Thyroid gland (tissue), 4 donors: ENCODE measurements around the gene LRFN3. TPM values are rescaled to one million over a fixed set of nuclear protein-coding genes. Genes with fewer than 3 reads are reported as not detected.

Source experiments
- DNase-seq, 2 donors: peaks; one replicate each; pipeline ENCODE4 v3.0.0-alpha.2; 2019
- H3K27ac ChIP-seq, 3 donors: fragments of 200-600 bp; sonication (generic); 1 replicate in 2 of 3; 2 replicates in 1 of 3; pipeline ENCODE4 v1.5.1; 2016 to 2019; ENCODE audit warnings: mild to moderate bottlenecking in 1 of 3, moderate library complexity in 1 of 3
- H3K27me3 ChIP-seq: fragments of 200-600 bp; sonication (generic); one replicate; pipeline ENCODE4 v1.5.1; 2019
- H3K36me3 ChIP-seq, 2 donors: fragments of 200-600 bp; sonication (generic); one replicate each; pipeline ENCODE4 v1.5.1; 2016 to 2019
- H3K4me1 ChIP-seq, 2 donors: fragments of 200-600 bp; sonication (generic); one replicate each; pipeline ENCODE4 v1.5.1; 2017 to 2019
- H3K4me3 ChIP-seq, 3 donors: fragments of 200-600 bp; sonication (generic); replicated peaks in 1 of 3; 1 replicate in 2 of 3; 2 replicates in 1 of 3; pipeline ENCODE4 v1.5.1; 2016; ENCODE audit warnings: mild to moderate bottlenecking in 1 of 3
- H3K9me3 ChIP-seq: fragments of 200-600 bp; sonication (generic); one replicate; pipeline ENCODE4 v1.5.1; 2017
- CTCF ChIP-seq, 6 experiments: fragments of 200-600 bp in 3 of 6; fragments of 450-650 bp in 3 of 6; sonication (generic) in 3 of 6; IDR thresholded peaks; one replicate each; pipeline ENCODE4 v1.5.1; 2016 to 2019; ENCODE audit warnings: antibody characterized with exemption in 6 of 6, mild to moderate bottlenecking in 2 of 6, inconsistent platforms in 1 of 6, moderate library complexity in 1 of 6
- POLR2A ChIP-seq, 2 donors: fragments of 450-650 bp; IDR thresholded peaks; one replicate each; pipeline ENCODE4 v1.6.1; 2017; ENCODE audit warnings: antibody characterized with exemption in 2 of 2, mild to moderate bottlenecking in 2 of 2, moderate library complexity in 1 of 2
- WGBS, 2 donors: methylation state at CpG; one replicate each; pipeline ENCODE4 v1.1.5; 2017; 5-methylcytosine and 5-hydroxymethylcytosine counted together
- intact Hi-C: fragments of 100-400 bp; cut with DNase I; formaldehyde crosslinking; loops from one replicate; pipeline ENCODE4 v1.15.1; 2023
- total RNA-seq, 4 donors: library from RNA; depleted of rRNA; stranded (reverse); fragments of >200 nt; gene quantifications; one replicate each; pipeline ENCODE4 v1.2.3, GENCODE V29; 2016

The LRFN3 gene
- total RNA-seq, 4 donors from 2014 or later: 7.1 to 15.5 (median 11.1) TPM

GRCh38 chr19:35959968-35960320 is 23.8 kb downstream of the LRFN3 start:
- 34 to 41% methylated on average over 18 of the region's 20 CpGs for WGBS, 2 donors
- no peaks in the 10 kb centered on the region for H3K36me3 ChIP-seq
- intact Hi-C loops: no loop called here
- H3K9me3 ChIP-seq: no peaks in the 10 kb centered on the region
- no peak overlapping the region for H3K4me3 ChIP-seq
- TF ChIP-seq CTCF (IDR thresholded peaks at IDR 0.05) (no peak), POLR2A (IDR thresholded peaks at IDR 0.05) (no peak)
- peaks cover 0 to 9% of the 10 kb centered on the region in 2 donors for H3K4me1 ChIP-seq
- H3K27me3 ChIP-seq: peaks cover 7% of the 10 kb centered on the region
- H3K27ac ChIP-seq: no peak overlapping the region
- no peak for DNase-seq

- TF ChIP-seq POLR2A (IDR thresholded peaks at IDR 0.05) (no peak), CTCF (IDR thresholded peaks at IDR 0.05) (no peak)
- peaks cover 0 to 9% of the 10 kb centered on the region in 2 donors for H3K4me1 ChIP-seq
- H3K4me3 ChIP-seq: no peak overlapping the region
- H3K9me3 ChIP-seq: no peaks in the 10 kb centered on the region
- DNase-seq: no peak
- no peak overlapping the region for H3K27ac ChIP-seq
- WGBS, 2 donors: 80 to 83% methylated on average over 7 of the region's 7 CpGs
- intact Hi-C loops: no loop called here
- peaks cover 7% of the 10 kb centered on the region for H3K27me3 ChIP-seq
- H3K36me3 ChIP-seq: no peaks in the 10 kb centered on the region
Measured at GRCh38 chr19:35960432-35960972, 24.3 kb downstream of the LRFN3 start.

- H3K27me3 ChIP-seq: peaks cover 7% of the 10 kb centered on the region
Measured at GRCh38 chr19:35963514-35963913, 27.3 kb downstream of the LRFN3 start.

GRCh38 chr19:35966771-35967170 is 30.6 kb downstream of the LRFN3 start:
- intact Hi-C loops: no loop called here
- 79 to 94% methylated on average over 3 of the region's 3 CpGs for WGBS, 2 donors

More at GRCh38 chr19:35963514-35963913, 27.3 kb downstream of the LRFN3 start:
- TF ChIP-seq CTCF (IDR thresholded peaks at IDR 0.05) (no peak), POLR2A (IDR thresholded peaks at IDR 0.05) (no peak)
- WGBS, 2 donors: 9 to 23% methylated on average over 9 of the region's 9 CpGs
- Histone ChIP-seq H3K4me1 (peaks cover 0 to 9% of the 10 kb centered on the region in 2 donors), H3K4me3 (no peak overlapping the region), H3K36me3 (no peaks in the 10 kb centered on the region), H3K27ac (no peak overlapping the region), H3K9me3 (no peaks in the 10 kb centered on the region)
- peak; percentile 20 to 59 for DNase-seq
- intact Hi-C loops: no loop called here

More at GRCh38 chr19:35966771-35967170, 30.6 kb downstream of the LRFN3 start:
- H3K36me3 ChIP-seq: no peaks in the 10 kb centered on the region
- H3K27me3 ChIP-seq: no peaks in the 10 kb centered on the region
- no peak overlapping the region for H3K4me3 ChIP-seq
- no peak for TF ChIP-seq POLR2A (IDR thresholded peaks at IDR 0.05)
- no peak for TF ChIP-seq CTCF (IDR thresholded peaks at IDR 0.05)
- no peak for DNase-seq
- no peaks in the 10 kb centered on the region for H3K9me3 ChIP-seq
- H3K27ac ChIP-seq: no peak overlapping the region
- H3K4me1 ChIP-seq: no peaks in the 10 kb centered on the region
